Spleen (tissue), 7 donors: ENCODE results near the gene PLXNA2.

Experiments
- CTCF ChIP-seq, 11 experiments: fragments of 200-600 bp in 7 of 11; fragments of 450-650 bp in 4 of 11; sonication (generic) in 4 of 11; IDR thresholded peaks in 8 of 11; conservative IDR thresholded peaks in 3 of 11; 1 replicate in 7 of 11; 2 replicates in 4 of 11; pipeline versions ENCODE4 v1.4.0 to v1.8.0; 2016 to 2021; ENCODE audit warnings: antibody characterized with exemption in 11 of 11, inconsistent platforms in 4 of 11, mild to moderate bottlenecking in 1 of 11
- POLR2A ChIP-seq, 3 donors: fragments of 450-650 bp; IDR thresholded peaks; one replicate each; pipeline ENCODE4 v1.5.1; 2017; ENCODE audit warnings: antibody characterized with exemption in 3 of 3, mild to moderate bottlenecking in 1 of 3
- donor health status: DM: no; HTN: no; CAD: no; lungs with moderate emphysema.
- donor health status: DM: no; HTN: no; CAD: no.
- donor health status: DM: no; HTN: no; CAD: no.

GRCh38 chr1:207988326-207989165 is 255.6 kb downstream of the PLXNA2 start:
- TF ChIP-seq CTCF (IDR thresholded peaks at IDR 0.05 in 8 of 11, conservative IDR thresholded peaks at IDR 0.05 in 3 of 11) (no peak), POLR2A (IDR thresholded peaks at IDR 0.05) (no peak)
